ENCODE measurements around the gene SH3GL3. TPM values are rescaled to one million over a fixed set of nuclear protein-coding genes. Genes with fewer than 3 reads are reported as not detected.

The SH3GL3 gene
- total and polyA plus RNA-seq, 2 of the 4 experiments (the other 2 are of a cell fraction), result not detected

DNA sequence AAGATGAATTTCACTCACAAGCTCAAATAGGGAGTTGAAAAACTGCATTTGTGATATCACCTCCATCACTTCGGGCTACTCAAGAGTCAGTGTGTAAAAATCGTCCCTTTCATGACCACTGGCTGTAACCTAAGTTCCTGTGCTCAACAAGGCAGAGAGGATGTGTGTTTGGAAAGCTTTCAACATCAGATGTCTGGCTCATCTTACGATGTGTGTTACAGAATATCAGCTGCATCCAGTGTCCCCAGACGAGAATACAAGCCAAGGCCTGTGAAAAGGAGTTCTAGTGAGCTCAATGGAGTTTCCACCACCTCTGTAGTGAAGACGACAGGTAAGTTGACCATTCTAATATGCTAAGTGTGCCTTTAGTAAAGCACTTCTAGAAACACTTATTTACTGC lies 141.3 kb downstream of the SH3GL3 start:
- Histone ChIP-seq H3K4me3 (ENCODE audit: insufficient read depth, low read depth, low read length) (no peak overlapping the region), H4K5ac (ENCODE audit: low read depth, low read length) (no peak overlapping the region), H4K8ac (ENCODE audit: low read depth in 2 of 2, low read length in 2 of 2) (no peak overlapping the region), H3K9me3 (ENCODE audit: control insufficient read depth, insufficient read depth, low read length) (no peaks in the 10 kb centered on the region; the same call in 1 of the 2 replicates), H2BK15ac (ENCODE audit: low read depth, low read length) (no peak overlapping the region), H3K9ac (ENCODE audit: low read depth, low read length) (no peak overlapping the region), H3K36me3 (ENCODE audit: control insufficient read depth, insufficient read depth, low read length) (no peaks in the 10 kb centered on the region), H3K4ac (ENCODE audit: low read depth, low read length) (no peak overlapping the region), H2BK120ac (ENCODE audit: low read depth, low read length) (no peak overlapping the region), H4K20me1 (ENCODE audit: insufficient read depth, low read length) (no peaks in the 10 kb centered on the region), H2AK5ac (ENCODE audit: low read depth, low read length) (no peak overlapping the region), H3K79me1 (ENCODE audit: low read depth in 1 of 2, low read length in 2 of 2) (no peaks in the 10 kb centered on the region), H2BK20ac (ENCODE audit: low read depth, low read length) (no peak overlapping the region), H3K56ac (ENCODE audit: extremely low read depth, insufficient read depth, low read length) (no peak overlapping the region), H4K91ac (ENCODE audit: insufficient read depth, low read depth, low read length) (no peak overlapping the region), H2BK5ac (ENCODE audit: low read depth, low read length, poor library complexity, severe bottlenecking) (no peak overlapping the region), H3K9me1 (ENCODE audit: insufficient read depth, low read length) (no peaks in the 10 kb centered on the region), H2AK9ac (replicated peaks; ENCODE audit: low read depth, low read length, poor library complexity) (no peak overlapping the region), H3K4me1 (ENCODE audit: control insufficient read depth, insufficient read depth, low read length) (no peaks in the 10 kb centered on the region), H3K27ac (ENCODE audit: insufficient read depth, low read length) (no peak overlapping the region), H3K14ac (replicated peaks; ENCODE audit: low read depth, low read length) (no peak overlapping the region), H3K27me3 (ENCODE audit: control insufficient read depth, insufficient read depth, low read length) (no peaks in the 10 kb centered on the region), H3K4me2 (ENCODE audit: low read depth, low read length) (no peak overlapping the region), H3K23ac (ENCODE audit: low read depth, low read length) (no peak overlapping the region), H3K18ac (ENCODE audit: low read depth, low read length) (no peak overlapping the region), H2AFZ (replicated peaks; ENCODE audit: low read length, poor library complexity) (no peak overlapping the region)
- ChIA-PET CTCF (no interaction called here), POLR2A (ENCODE audit: unreplicated experiment) (no interaction called here)
- ATAC-seq (ENCODE audit: low read depth), result no peak
- dilution Hi-C loops (cut with HindIII; ENCODE audit: low sequenced_read_pairs, unreplicated experiment) (no loop called here), intact Hi-C loops (cut with micrococcal nuclease) (no loop called here), in situ Hi-C loops (cut with MboI; ENCODE audit: low sequenced_read_pairs) (no loop called here)
- no peak for DNase-seq
- no peak for TF ChIP-seq CHD1 (IDR thresholded peaks at IDR 0.05; ENCODE audit: low read depth, low read length)
- no peak for TF ChIP-seq RFX5 (IDR thresholded peaks at IDR 0.05; ENCODE audit: low read depth, low read length)
- TF ChIP-seq, protein P1, sequence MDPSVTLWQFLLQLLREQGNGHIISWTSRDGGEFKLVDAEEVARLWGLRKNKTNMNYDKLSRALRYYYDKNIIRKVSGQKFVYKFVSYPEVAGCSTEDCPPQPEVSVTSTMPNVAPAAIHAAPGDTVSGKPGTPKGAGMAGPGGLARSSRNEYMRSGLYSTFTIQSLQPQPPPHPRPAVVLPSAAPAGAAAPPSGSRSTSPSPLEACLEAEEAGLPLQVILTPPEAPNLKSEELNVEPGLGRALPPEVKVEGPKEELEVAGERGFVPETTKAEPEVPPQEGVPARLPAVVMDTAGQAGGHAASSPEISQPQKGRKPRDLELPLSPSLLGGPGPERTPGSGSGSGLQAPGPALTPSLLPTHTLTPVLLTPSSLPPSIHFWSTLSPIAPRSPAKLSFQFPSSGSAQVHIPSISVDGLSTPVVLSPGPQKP (IDR thresholded peaks at IDR 0.05; ENCODE audit: borderline replicate concordance, low read depth, low read length), result no peak
- no peak for TF ChIP-seq POLR2A (IDR thresholded peaks at IDR 0.05; ENCODE audit: low read depth, low read length)
- no peak for TF ChIP-seq FOS (IDR thresholded peaks at IDR 0.05; ENCODE audit: low read depth, low read length)
- no peak for TF ChIP-seq SMC3 (IDR thresholded peaks at IDR 0.05; ENCODE audit: low read depth, low read length)
- no peak for TF ChIP-seq MXI1 (IDR thresholded peaks at IDR 0.05; ENCODE audit: borderline replicate concordance, low read depth, low read length)
- no peak for TF ChIP-seq BHLHE40 (IDR thresholded peaks at IDR 0.05; ENCODE audit: low read depth, low read length)
- TF ChIP-seq, protein P2, sequence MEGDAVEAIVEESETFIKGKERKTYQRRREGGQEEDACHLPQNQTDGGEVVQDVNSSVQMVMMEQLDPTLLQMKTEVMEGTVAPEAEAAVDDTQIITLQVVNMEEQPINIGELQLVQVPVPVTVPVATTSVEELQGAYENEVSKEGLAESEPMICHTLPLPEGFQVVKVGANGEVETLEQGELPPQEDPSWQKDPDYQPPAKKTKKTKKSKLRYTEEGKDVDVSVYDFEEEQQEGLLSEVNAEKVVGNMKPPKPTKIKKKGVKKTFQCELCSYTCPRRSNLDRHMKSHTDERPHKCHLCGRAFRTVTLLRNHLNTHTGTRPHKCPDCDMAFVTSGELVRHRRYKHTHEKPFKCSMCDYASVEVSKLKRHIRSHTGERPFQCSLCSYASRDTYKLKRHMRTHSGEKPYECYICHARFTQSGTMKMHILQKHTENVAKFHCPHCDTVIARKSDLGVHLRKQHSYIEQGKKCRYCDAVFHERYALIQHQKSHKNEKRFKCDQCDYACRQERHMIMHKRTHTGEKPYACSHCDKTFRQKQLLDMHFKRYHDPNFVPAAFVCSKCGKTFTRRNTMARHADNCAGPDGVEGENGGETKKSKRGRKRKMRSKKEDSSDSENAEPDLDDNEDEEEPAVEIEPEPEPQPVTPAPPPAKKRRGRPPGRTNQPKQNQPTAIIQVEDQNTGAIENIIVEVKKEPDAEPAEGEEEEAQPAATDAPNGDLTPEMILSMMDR (conservative IDR thresholded peaks at IDR 0.05; ENCODE audit: low read depth, low read length), result no peak
- TF ChIP-seq, protein P3, sequence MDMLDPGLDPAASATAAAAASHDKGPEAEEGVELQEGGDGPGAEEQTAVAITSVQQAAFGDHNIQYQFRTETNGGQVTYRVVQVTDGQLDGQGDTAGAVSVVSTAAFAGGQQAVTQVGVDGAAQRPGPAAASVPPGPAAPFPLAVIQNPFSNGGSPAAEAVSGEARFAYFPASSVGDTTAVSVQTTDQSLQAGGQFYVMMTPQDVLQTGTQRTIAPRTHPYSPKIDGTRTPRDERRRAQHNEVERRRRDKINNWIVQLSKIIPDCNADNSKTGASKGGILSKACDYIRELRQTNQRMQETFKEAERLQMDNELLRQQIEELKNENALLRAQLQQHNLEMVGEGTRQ (IDR thresholded peaks at IDR 0.05; ENCODE audit: low read depth, low read length), result no peak
- no peak for TF ChIP-seq CEBPB (IDR thresholded peaks at IDR 0.05; ENCODE audit: low read depth, low read length)
- TF ChIP-seq MAZ (IDR thresholded peaks at IDR 0.05; ENCODE audit: borderline replicate concordance, low read depth, low read length), result no peak
- TF ChIP-seq RCOR1 (IDR thresholded peaks at IDR 0.05; ENCODE audit: insufficient replicate concordance, low read length), result no peak
- no peak for TF ChIP-seq NFE2L2 (IDR thresholded peaks at IDR 0.05; ENCODE audit: low read depth, low read length)
- no peak for TF ChIP-seq RAD21 (IDR thresholded peaks at IDR 0.05; ENCODE audit: low read length)
- no peak for TF ChIP-seq MAFK (IDR thresholded peaks at IDR 0.05; ENCODE audit: low read depth, low read length)
- WGBS, 2 experiments (ENCODE audit: extremely low coverage in 2 of 2, insufficient read length in 1 of 2), result no CpG with 5 or more reads among the region's 5 CpGs
- no TSS peak for BruUV-seq (replicated peaks)
